ENCODE measurements around the gene SLC22A13. TPM values are rescaled to one million over a fixed set of nuclear protein-coding genes. Genes with fewer than 3 reads are reported as not detected.

SLC22A13 gene
- total and polyA plus RNA-seq, 9 of the 15 experiments (the other 6 are each of a cell fraction or from before 2014, with no cell fraction given) = 0.09 to 0.49 (median 0.17) TPM; not detected in 3

DNA sequence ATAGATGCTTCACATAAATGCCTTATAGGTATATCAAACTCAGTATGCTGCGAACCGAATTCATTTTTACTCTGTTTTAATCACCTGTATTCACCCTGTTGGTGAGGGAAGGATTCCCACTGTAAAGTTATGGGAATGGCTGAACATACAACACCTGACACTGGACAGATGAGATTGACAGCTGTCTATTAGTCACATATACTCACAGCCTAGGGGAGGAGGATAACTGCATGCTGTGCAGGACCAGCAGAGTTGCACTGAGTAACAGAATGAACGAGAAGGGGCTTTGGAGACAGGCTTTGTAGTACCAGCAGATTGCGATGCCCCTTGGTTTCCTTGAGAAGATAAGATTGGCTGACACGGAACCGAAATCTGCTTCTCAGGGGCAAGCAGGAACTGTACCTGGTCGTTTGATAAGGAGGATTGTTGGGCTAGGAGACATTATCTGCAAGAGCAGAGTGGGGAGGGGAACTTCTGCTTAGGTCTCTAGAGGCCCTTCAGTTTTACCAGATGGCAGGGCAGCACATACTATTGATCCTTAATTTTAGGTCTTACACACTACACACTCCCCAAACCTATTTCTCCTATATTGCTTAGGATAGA lies 43.5 kb upstream of the SLC22A13 start (continued):
- TF ChIP-seq MLLT1 (IDR thresholded peaks at IDR 0.05) (no peak), KAT8 (IDR thresholded peaks at IDR 0.05; ENCODE audit: low read depth) (no peak), ZNF699 (CRISPR knock-in tag; IDR thresholded peaks at IDR 0.05; ENCODE audit: insufficient replicate concordance) (no peak), ATF7 (IDR thresholded peaks at IDR 0.05) (no peak), FOXM1 (IDR thresholded peaks at IDR 0.05; ENCODE audit: low read depth) (no peak), FOXM1 (CRISPR knock-in tag; IDR thresholded peaks at IDR 0.05; ENCODE audit: low read depth) (no peak), ZNF609 (CRISPR knock-in tag; IDR thresholded peaks at IDR 0.05; ENCODE audit: borderline replicate concordance) (no peak), ZNF384 (IDR thresholded peaks at IDR 0.05; ENCODE audit: low read depth, low read length) (no peak), PCBP1 (IDR thresholded peaks at IDR 0.05; ENCODE audit: low read depth, low read length, poor library complexity, severe bottlenecking) (no peak)
- TF ChIP-seq, protein P1, sequence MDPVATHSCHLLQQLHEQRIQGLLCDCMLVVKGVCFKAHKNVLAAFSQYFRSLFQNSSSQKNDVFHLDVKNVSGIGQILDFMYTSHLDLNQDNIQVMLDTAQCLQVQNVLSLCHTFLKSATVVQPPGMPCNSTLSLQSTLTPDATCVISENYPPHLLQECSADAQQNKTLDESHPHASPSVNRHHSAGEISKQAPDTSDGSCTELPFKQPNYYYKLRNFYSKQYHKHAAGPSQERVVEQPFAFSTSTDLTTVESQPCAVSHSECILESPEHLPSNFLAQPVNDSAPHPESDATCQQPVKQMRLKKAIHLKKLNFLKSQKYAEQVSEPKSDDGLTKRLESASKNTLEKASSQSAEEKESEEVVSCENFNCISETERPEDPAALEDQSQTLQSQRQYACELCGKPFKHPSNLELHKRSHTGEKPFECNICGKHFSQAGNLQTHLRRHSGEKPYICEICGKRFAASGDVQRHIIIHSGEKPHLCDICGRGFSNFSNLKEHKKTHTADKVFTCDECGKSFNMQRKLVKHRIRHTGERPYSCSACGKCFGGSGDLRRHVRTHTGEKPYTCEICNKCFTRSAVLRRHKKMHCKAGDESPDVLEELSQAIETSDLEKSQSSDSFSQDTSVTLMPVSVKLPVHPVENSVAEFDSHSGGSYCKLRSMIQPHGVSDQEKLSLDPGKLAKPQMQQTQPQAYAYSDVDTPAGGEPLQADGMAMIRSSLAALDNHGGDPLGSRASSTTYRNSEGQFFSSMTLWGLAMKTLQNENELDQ (CRISPR knock-in tag; IDR thresholded peaks at IDR 0.05; ENCODE audit: borderline replicate concordance) = no peak
- TF ChIP-seq, protein P2, sequence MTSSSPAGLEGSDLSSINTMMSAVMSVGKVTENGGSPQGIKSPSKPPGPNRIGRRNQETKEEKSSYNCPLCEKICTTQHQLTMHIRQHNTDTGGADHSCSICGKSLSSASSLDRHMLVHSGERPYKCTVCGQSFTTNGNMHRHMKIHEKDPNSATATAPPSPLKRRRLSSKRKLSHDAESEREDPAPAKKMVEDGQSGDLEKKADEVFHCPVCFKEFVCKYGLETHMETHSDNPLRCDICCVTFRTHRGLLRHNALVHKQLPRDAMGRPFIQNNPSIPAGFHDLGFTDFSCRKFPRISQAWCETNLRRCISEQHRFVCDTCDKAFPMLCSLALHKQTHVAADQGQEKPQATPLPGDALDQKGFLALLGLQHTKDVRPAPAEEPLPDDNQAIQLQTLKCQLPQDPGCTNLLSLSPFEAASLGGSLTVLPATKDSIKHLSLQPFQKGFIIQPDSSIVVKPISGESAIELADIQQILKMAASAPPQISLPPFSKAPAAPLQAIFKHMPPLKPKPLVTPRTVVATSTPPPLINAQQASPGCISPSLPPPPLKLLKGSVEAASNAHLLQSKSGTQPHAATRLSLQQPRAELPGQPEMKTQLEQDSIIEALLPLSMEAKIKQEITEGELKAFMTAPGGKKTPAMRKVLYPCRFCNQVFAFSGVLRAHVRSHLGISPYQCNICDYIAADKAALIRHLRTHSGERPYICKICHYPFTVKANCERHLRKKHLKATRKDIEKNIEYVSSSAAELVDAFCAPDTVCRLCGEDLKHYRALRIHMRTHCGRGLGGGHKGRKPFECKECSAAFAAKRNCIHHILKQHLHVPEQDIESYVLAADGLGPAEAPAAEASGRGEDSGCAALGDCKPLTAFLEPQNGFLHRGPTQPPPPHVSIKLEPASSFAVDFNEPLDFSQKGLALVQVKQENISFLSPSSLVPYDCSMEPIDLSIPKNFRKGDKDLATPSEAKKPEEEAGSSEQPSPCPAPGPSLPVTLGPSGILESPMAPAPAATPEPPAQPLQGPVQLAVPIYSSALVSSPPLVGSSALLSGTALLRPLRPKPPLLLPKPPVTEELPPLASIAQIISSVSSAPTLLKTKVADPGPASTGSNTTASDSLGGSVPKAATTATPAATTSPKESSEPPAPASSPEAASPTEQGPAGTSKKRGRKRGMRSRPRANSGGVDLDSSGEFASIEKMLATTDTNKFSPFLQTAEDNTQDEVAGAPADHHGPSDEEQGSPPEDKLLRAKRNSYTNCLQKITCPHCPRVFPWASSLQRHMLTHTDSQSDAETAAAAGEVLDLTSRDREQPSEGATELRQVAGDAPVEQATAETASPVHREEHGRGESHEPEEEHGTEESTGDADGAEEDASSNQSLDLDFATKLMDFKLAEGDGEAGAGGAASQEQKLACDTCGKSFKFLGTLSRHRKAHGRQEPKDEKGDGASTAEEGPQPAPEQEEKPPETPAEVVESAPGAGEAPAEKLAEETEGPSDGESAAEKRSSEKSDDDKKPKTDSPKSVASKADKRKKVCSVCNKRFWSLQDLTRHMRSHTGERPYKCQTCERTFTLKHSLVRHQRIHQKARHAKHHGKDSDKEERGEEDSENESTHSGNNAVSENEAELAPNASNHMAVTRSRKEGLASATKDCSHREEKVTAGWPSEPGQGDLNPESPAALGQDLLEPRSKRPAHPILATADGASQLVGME (CRISPR knock-in tag; IDR thresholded peaks at IDR 0.05) = no peak

Measured in K562 (cell line).